PFSK-1 (cell line): ENCODE measurements around the gene PRR14.

Experiments used
- POLR2AphosphoS5 ChIP-seq: IDR thresholded peaks from 2 replicates; pipeline ENCODE4 v1.6.1; 2012; ENCODE audit warnings: low read depth, mild to moderate bottlenecking, control low read depth, low read length, moderate library complexity
- SIN3A ChIP-seq: IDR thresholded peaks from 2 replicates; pipeline ENCODE4 v1.6.1; 2012; ENCODE audit warnings: mild to moderate bottlenecking, low read length, moderate library complexity, borderline replicate concordance; ENCODE audit not compliant: insufficient read depth
- TAF1 ChIP-seq: IDR thresholded peaks from 2 replicates; pipeline ENCODE4 v1.6.1; 2012; ENCODE audit warnings: low read length, control low read depth, borderline replicate concordance; ENCODE audit not compliant: insufficient read depth
- TF ChIP-seq, protein P1 (sequence below), 2 experiments: IDR thresholded peaks; 2 replicates each; pipeline versions ENCODE4 v1.6.1 to v1.8.0; 2011 to 2012; ENCODE audit warnings: low read depth in 2 of 2, low read length in 2 of 2, control low read depth in 1 of 2, inconsistent platforms in 1 of 2, mild to moderate bottlenecking in 1 of 2, moderate library complexity in 1 of 2; ENCODE audit not compliant: insufficient read depth in 1 of 2

DNA sequence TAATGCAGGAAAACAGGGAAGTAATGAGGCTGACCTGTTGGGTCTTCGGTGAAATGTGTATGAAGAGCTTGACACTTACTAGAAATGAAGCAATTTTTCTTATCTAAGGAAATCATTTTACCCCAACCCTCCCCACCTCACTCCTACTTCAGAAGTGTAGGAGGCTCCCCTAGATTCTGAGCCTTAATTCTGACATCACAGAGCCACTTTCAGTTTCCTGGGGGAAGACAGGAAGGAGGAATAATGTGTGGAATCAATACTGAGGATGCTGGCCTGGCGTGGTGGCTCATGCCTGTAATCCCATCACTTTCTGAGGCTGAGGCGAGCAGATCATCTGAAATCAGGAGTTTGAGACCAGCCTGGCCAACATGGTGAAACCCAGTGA is 27.8 kb downstream of the PRR14 start:
- TF ChIP-seq POLR2AphosphoS5: no peak
- no peak for TF ChIP-seq SIN3A
- TF ChIP-seq TAF1: no peak
- TF ChIP-seq, protein P1, sequence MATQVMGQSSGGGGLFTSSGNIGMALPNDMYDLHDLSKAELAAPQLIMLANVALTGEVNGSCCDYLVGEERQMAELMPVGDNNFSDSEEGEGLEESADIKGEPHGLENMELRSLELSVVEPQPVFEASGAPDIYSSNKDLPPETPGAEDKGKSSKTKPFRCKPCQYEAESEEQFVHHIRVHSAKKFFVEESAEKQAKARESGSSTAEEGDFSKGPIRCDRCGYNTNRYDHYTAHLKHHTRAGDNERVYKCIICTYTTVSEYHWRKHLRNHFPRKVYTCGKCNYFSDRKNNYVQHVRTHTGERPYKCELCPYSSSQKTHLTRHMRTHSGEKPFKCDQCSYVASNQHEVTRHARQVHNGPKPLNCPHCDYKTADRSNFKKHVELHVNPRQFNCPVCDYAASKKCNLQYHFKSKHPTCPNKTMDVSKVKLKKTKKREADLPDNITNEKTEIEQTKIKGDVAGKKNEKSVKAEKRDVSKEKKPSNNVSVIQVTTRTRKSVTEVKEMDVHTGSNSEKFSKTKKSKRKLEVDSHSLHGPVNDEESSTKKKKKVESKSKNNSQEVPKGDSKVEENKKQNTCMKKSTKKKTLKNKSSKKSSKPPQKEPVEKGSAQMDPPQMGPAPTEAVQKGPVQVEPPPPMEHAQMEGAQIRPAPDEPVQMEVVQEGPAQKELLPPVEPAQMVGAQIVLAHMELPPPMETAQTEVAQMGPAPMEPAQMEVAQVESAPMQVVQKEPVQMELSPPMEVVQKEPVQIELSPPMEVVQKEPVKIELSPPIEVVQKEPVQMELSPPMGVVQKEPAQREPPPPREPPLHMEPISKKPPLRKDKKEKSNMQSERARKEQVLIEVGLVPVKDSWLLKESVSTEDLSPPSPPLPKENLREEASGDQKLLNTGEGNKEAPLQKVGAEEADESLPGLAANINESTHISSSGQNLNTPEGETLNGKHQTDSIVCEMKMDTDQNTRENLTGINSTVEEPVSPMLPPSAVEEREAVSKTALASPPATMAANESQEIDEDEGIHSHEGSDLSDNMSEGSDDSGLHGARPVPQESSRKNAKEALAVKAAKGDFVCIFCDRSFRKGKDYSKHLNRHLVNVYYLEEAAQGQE (IDR thresholded peaks at IDR 0.05; ENCODE audit: insufficient read depth in 1 of 2, low read depth in 2 of 2, low read length in 2 of 2): no peak
